Chondrocyte (in vitro differentiated cells): ENCODE data around the gene GSAP. TPM values are rescaled to one million over a fixed set of nuclear protein-coding genes. Genes with fewer than 3 reads are reported as not detected.
A peak's percentile ranks its signal among the peaks of the same experiment; 100 is the strongest.

Experiments used
- DNase-seq: peaks from one replicate; pipeline ENCODE4 v3.0.0; 2021; ENCODE audit warnings: mixed read lengths, low spot score
- H3K27ac Mint-ChIP-seq: one replicate; pipeline ENCODE4 v1.8.0; 2021; ENCODE audit warnings: mild to moderate bottlenecking, moderate library complexity, mixed read lengths; ENCODE audit not compliant: unreplicated experiment
- H3K27me3 Mint-ChIP-seq: 2 replicates; pipeline ENCODE4 v1.8.0; 2021; ENCODE audit warnings: low read depth, mixed read lengths
- H3K36me3 Mint-ChIP-seq: 2 replicates; pipeline ENCODE4 v1.8.0; 2021; ENCODE audit warnings: low read depth, mixed read lengths
- H3K4me1 Mint-ChIP-seq: 2 replicates; pipeline ENCODE4 v1.8.0; 2021; ENCODE audit warnings: low read depth, mild to moderate bottlenecking, mixed read lengths
- H3K4me3 Mint-ChIP-seq: one replicate; pipeline ENCODE4 v1.8.0; 2021; ENCODE audit warnings: mild to moderate bottlenecking, moderate library complexity, mixed read lengths; ENCODE audit not compliant: unreplicated experiment
- H3K9me3 Mint-ChIP-seq: 2 replicates; pipeline ENCODE4 v1.8.0; 2021; ENCODE audit warnings: low read depth, mixed read lengths
- total RNA-seq: library from RNA; stranded (reverse); gene quantifications from 3 replicates; pipeline ENCODE4 v1.2.1, GENCODE V29; 2021
- TF ChIP-seq, protein P1 (sequence below): fragments of 200-600 bp; sonication (generic); IDR thresholded peaks from 2 replicates; pipeline ENCODE4 v1.5.0; 2021; ENCODE audit warnings: antibody characterized with exemption, mild to moderate bottlenecking, moderate library complexity

Gene GSAP
- total RNA-seq, 1 donor from 2014 or later = 1.9 TPM

GRCh38 chr7:77403957-77404356 lies 12.2 kb downstream of the GSAP start:
- H3K36me3 Mint-ChIP-seq = no peaks in the 10 kb centered on the region
- H3K9me3 Mint-ChIP-seq = no peaks in the 10 kb centered on the region
- no peak overlapping the region for H3K4me3 Mint-ChIP-seq
- no peaks in the 10 kb centered on the region for H3K27me3 Mint-ChIP-seq
- H3K4me1 Mint-ChIP-seq = peaks cover 16% of the 10 kb centered on the region
- H3K27ac Mint-ChIP-seq = no peak overlapping the region
- no peak for DNase-seq
- TF ChIP-seq, protein P1, sequence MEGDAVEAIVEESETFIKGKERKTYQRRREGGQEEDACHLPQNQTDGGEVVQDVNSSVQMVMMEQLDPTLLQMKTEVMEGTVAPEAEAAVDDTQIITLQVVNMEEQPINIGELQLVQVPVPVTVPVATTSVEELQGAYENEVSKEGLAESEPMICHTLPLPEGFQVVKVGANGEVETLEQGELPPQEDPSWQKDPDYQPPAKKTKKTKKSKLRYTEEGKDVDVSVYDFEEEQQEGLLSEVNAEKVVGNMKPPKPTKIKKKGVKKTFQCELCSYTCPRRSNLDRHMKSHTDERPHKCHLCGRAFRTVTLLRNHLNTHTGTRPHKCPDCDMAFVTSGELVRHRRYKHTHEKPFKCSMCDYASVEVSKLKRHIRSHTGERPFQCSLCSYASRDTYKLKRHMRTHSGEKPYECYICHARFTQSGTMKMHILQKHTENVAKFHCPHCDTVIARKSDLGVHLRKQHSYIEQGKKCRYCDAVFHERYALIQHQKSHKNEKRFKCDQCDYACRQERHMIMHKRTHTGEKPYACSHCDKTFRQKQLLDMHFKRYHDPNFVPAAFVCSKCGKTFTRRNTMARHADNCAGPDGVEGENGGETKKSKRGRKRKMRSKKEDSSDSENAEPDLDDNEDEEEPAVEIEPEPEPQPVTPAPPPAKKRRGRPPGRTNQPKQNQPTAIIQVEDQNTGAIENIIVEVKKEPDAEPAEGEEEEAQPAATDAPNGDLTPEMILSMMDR = no peak

GRCh38 chr7:77402818-77403217 lies 13.3 kb downstream of the GSAP start:
- H3K27me3 Mint-ChIP-seq = no peaks in the 10 kb centered on the region
- DNase-seq = no peak
- peaks cover 9% of the 10 kb centered on the region for H3K4me1 Mint-ChIP-seq
- TF ChIP-seq, protein P1 = no peak
- no peaks in the 10 kb centered on the region for H3K9me3 Mint-ChIP-seq
- no peaks in the 10 kb centered on the region for H3K36me3 Mint-ChIP-seq
- H3K4me3 Mint-ChIP-seq = no peak overlapping the region
- no peak overlapping the region for H3K27ac Mint-ChIP-seq

DNA sequence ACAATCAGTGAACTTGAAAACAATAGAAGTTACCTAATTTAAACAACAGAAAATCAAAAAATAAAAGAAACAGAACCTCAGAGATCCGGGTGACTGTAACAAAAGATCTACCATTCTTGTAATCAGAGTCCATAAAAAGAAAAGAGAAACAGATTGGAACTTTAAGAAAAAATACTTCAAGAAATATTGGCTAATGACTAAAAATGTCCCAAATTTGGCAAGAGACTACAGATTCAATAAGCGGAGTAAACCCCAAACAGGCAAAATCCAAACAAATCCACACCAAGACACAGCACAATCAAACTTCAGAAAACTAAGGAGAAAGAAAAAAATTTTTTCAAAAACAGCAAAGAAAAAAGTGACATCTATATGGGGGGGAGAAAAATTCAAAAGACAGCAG lies 15.1 kb downstream of the GSAP start:
- H3K36me3 Mint-ChIP-seq = no peaks in the 10 kb centered on the region
- H3K4me1 Mint-ChIP-seq = peaks cover 9% of the 10 kb centered on the region
- no peak for DNase-seq
- no peaks in the 10 kb centered on the region for H3K9me3 Mint-ChIP-seq
- no peak overlapping the region for H3K4me3 Mint-ChIP-seq
- TF ChIP-seq, protein P1 = no peak
- peak overlapping the region; percentile 22 for H3K27ac Mint-ChIP-seq
- H3K27me3 Mint-ChIP-seq = no peaks in the 10 kb centered on the region

- no peak for DNase-seq
- TF ChIP-seq, protein P1 = no peak
- no peaks in the 10 kb centered on the region for H3K27me3 Mint-ChIP-seq
- no peak overlapping the region for H3K27ac Mint-ChIP-seq
- H3K9me3 Mint-ChIP-seq = no peaks in the 10 kb centered on the region
- no peaks in the 10 kb centered on the region for H3K36me3 Mint-ChIP-seq
- H3K4me3 Mint-ChIP-seq = no peak overlapping the region
- peaks cover 9% of the 10 kb centered on the region for H3K4me1 Mint-ChIP-seq
Measured at GRCh38 chr7:77399816-77400215, 16.3 kb downstream of the GSAP start.

DNA sequence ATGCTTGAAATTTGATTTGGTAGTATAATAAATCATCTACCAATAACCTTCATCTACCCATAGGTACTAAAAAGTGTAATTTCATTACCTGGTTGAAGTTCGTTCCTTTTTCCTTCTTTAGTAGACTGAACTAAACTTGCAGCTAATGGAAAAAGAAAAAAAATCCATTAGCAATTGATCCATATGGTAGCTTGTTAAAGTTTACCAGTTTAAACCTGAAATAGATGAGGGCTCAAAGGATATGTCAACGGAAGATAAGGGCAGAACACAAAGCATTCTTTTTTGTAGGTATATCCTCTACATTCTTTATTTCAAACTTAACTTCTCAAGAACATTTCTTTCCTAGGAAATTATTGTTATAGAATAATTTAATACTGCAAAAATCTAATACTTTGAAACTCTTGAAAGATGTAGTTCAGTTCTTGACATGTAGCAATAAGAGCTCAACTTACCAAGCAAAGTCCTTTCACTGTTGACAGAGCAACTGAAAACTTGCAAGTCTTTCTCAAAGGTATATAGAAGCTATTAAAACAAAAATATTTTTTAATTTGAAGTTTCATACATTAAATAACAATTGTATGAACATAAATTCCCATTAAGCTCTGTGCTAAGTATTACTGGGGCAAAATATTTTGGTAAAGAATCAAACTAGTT lies 19.1 kb downstream of the GSAP start:
- Mint-ChIP-seq H3K36me3 (no peaks in the 10 kb centered on the region), H3K9me3 (no peaks in the 10 kb centered on the region), H3K27ac (no peak overlapping the region), H3K27me3 (no peaks in the 10 kb centered on the region), H3K4me1 (peaks cover 9% of the 10 kb centered on the region), H3K4me3 (no peak overlapping the region)
- DNase-seq = no peak
- TF ChIP-seq, protein P1 = no peak
